Right atrium auricular region (tissue), 2 donors: Measurements from ENCODE around the gene DNAJB6. TPM values are rescaled to one million over a fixed set of nuclear protein-coding genes. Genes with fewer than 3 reads are reported as not detected.

Experiments
- DNase-seq: peaks from one replicate; pipeline ENCODE4 v3.0.0-alpha.2; 2019; ENCODE audit warnings: low spot score
- H3K27ac ChIP-seq, 2 donors: fragments of 200-600 bp; sonication (generic); 1 replicate in 1 of 2; 2 replicates in 1 of 2; pipeline ENCODE4 v1.5.1; 2016 to 2019
- H3K27me3 ChIP-seq, 2 donors: fragments of 200-600 bp; sonication (generic); one replicate each; pipeline versions ENCODE4 v1.5.1 to v1.6.0; 2017 to 2019
- H3K36me3 ChIP-seq: fragments of 200-600 bp; sonication (generic); one replicate; pipeline ENCODE4 v1.5.1; 2016
- H3K4me1 ChIP-seq, 2 donors: fragments of 200-600 bp; sonication (generic); one replicate each; pipeline versions ENCODE4 v1.5.1 to v1.6.0; 2017 to 2019
- H3K4me3 ChIP-seq, 2 donors: fragments of 200-600 bp; sonication (generic); 1 replicate in 1 of 2; 2 replicates in 1 of 2; pipeline ENCODE4 v1.5.1; 2017 to 2019; ENCODE audit warnings: mild to moderate bottlenecking in 1 of 2, moderate library complexity in 1 of 2
- H3K9me3 ChIP-seq, 2 donors: fragments of 200-600 bp; sonication (generic); one replicate each; pipeline ENCODE4 v1.5.1; 2019
- CTCF ChIP-seq, 2 donors: fragments of 200-600 bp; sonication (generic); IDR thresholded peaks; one replicate each; pipeline ENCODE4 v1.5.1; 2019; ENCODE audit warnings: antibody characterized with exemption in 2 of 2
- total RNA-seq, 2 donors: library from RNA; depleted of rRNA; stranded (reverse); fragments of >200 nt; gene quantifications; one replicate each; pipeline ENCODE4 v1.1.0, GENCODE V29; 2016

DNAJB6 gene
- total RNA-seq, 2 donors from 2014 or later, result 134 to 137 TPM

GRCh38 chr7:157301610-157302120 lies 35.1 kb upstream of the DNAJB6 start:
- H3K4me1 ChIP-seq, result no peaks in the 10 kb centered on the region
- H3K9me3 ChIP-seq, result no peaks in the 10 kb centered on the region
- no peak overlapping the region for H3K27ac ChIP-seq
- no peak for DNase-seq
- H3K27me3 ChIP-seq, result no peaks in the 10 kb centered on the region
- no peaks in the 10 kb centered on the region for H3K36me3 ChIP-seq
- H3K4me3 ChIP-seq, result no peak overlapping the region
- TF ChIP-seq CTCF (IDR thresholded peaks at IDR 0.05), result no peak

GRCh38 chr7:157306846-157307838 lies 29.7 kb upstream of the DNAJB6 start:
- H3K4me3 ChIP-seq, result no peak overlapping the region
- no peaks in the 10 kb centered on the region for H3K36me3 ChIP-seq
- DNase-seq, result no peak
- TF ChIP-seq CTCF (IDR thresholded peaks at IDR 0.05), result no peak
- no peaks in the 10 kb centered on the region for H3K4me1 ChIP-seq
- no peaks in the 10 kb centered on the region for H3K27me3 ChIP-seq
- H3K27ac ChIP-seq, result no peak overlapping the region
- no peaks in the 10 kb centered on the region for H3K9me3 ChIP-seq

- Histone ChIP-seq H3K27me3 (no peaks in the 10 kb centered on the region), H3K9me3 (no peaks in the 10 kb centered on the region), H3K27ac (no peak overlapping the region), H3K4me1 (no peaks in the 10 kb centered on the region), H3K36me3 (no peaks in the 10 kb centered on the region), H3K4me3 (no peak overlapping the region)
- no peak for TF ChIP-seq CTCF (IDR thresholded peaks at IDR 0.05)
- no peak for DNase-seq
These were observed 26.7 kb upstream of the DNAJB6 start for GRCh38 chr7:157309988-157310668.

- no peak for TF ChIP-seq CTCF (IDR thresholded peaks at IDR 0.05)
- DNase-seq, result no peak
- Histone ChIP-seq H3K27ac (no peak overlapping the region), H3K4me1 (no peaks in the 10 kb centered on the region), H3K4me3 (no peak overlapping the region), H3K27me3 (no peaks in the 10 kb centered on the region), H3K9me3 (no peaks in the 10 kb centered on the region), H3K36me3 (no peaks in the 10 kb centered on the region)
These were observed 26.1 kb upstream of the DNAJB6 start for GRCh38 chr7:157310676-157311185.

DNA sequence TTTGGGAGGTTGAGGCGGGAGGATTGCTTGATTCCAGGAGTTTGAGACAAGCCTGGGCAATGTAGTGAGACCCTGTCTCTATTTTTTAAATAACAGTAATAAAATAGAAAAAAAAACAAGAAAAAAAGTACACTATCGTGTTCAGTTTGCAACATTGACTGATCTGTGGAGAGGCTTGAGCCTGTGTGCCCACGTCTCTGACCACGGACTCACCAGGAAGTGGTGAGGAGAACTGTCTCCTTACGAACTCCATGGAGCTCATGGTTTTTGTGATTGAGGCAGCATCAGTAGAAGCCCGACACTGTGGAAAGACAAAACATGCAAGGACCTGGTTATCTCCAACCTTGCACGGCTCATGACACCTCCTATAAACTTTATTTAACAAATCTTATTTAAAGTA lies 23.9 kb upstream of the DNAJB6 start:
- Histone ChIP-seq H3K27ac (no peak overlapping the region), H3K4me1 (no peaks in the 10 kb centered on the region), H3K36me3 (no peaks in the 10 kb centered on the region), H3K9me3 (no peaks in the 10 kb centered on the region), H3K4me3 (no peak overlapping the region), H3K27me3 (no peaks in the 10 kb centered on the region)
- TF ChIP-seq CTCF (IDR thresholded peaks at IDR 0.05), result no peak
- DNase-seq, result no peak
